GM21576 (cell line): Measurements from ENCODE around the gene LRRC43.
"Not testable (repeated sequence)": the region's sequence is repeated elsewhere in the genome, so short reads cannot be mapped to it uniquely, and the experiment has no call there.

ENCODE experiments used
- ATAC-seq: cut with Tn5 transposase; IDR thresholded peaks from one replicate; pipeline ENCODE4 v1.9.1; 2021; ENCODE audit warnings: mild to moderate bottlenecking, moderate library complexity; ENCODE audit not compliant: unreplicated experiment

The LRRC43 gene

DNA sequence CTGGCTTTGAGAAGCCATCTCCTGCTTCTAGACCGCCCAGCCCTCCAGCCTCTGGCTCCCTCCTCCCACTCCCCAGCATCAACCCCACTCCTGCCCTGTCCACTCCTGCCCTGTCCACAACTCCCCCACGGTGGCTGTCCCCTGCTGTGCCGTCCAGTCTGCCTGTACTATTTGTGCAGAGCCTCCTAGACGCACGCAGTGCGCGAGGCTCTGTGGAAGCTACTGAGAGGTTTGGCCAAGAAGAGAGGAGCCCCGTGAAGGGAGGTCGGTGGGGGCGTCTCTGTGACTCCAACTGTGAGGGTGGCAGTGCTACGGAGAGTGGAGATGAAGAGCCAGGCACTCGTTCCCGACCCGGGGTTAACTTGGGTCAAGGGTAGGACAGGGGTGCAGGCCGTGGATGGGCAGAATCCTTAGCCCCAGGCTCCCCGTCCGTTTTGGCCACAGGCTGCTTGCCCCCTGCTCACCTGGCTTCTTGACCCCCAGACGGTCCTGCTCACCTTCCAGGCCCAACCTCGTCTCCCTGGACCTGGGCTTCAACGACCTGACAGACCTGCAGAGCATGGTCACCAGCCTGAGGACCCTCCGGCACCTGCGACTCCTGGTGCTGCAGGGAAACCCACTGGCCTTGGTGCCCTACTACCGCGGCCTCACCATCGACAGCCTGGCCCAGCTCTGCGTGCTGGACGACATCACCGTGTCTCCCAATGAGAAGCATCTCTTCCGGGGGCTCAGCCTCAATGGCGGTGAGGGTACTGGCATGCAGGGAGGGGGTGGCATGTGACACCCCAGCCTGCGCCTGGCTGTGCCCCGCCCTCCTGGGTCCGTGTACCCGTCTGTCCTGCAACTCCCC is 6.9 kb downstream of the LRRC43 start:
- ATAC-seq = no peak

DNA sequence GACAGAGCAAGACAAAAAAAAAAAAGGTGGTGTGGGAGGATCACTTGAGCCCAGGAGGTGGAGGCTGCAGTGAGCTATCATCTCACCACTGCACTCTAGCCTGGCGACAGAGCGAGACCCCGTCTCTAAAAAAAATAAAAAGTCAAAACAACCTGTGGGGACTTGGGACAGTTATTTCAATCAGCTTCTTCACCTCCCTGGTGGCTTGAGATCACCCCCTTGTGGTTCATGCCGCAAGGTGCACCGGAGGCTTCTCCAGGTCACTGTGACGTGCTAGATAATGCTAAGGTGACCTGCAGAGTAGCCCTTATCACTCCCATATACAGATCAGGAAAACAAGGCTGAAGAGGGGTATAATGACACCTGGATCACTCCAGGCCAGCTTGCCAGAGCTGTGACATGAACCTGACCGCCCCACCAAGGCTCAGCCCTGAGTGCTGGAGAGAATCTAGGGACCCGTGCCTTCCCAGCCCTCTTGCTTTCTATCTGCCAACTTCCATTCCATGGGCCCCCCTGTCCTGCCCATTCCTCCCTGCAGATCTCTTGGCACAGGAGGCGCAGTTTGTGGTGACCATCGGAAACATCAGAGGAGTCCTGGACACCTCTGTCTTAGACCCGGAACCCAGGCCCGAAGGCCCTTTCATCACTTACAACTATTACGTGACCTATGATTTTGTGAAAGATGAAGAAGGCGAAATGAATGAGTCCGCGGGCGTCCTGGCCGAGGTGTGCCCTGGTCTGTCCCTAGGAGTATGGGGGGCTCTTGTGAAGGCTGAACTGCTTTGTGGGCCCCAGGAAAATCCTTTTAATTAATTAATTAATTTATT is 8.1 kb downstream of the LRRC43 start:
- no peak for ATAC-seq

DNA sequence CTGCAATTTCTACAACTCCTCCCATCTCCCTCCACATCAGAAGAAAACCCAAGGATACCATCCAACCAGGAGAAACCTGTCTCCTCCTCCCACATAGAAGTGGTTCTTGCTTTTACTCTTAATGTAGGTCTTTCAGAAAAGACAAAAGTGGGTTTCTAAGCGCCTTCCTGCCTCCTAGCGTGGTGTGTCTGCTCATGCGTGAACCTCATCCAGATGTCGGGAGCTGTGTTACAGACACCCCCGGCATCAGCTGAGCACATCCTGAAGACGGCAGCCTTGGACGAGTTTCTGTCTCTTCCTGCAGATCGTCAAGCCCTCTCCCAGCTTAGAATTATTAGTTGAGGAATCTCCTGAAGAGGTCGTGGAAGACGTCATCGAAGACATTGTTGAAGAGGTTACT is 9.5 kb downstream of the LRRC43 start:
- ATAC-seq = no peak

DNA sequence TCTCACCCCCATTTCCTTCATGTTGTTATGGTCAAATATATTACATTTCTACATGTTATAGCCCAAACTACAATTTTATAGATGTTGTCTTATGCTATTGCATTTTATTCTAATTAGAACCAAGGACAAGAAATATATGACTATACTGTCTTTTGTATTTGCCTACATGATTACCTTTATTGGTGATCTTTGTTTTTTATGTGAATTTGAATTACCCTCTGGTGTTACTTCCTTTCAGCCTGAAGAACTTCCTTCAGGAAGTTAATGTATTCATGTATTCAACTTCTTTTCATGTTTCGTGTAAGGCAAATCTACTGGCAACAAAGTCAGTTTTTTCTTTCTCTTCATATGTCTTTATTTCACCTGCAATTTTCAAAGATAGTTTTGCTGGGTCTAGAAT is 11.9 kb downstream of the LRRC43 start:
- ATAC-seq = no peak

DNA sequence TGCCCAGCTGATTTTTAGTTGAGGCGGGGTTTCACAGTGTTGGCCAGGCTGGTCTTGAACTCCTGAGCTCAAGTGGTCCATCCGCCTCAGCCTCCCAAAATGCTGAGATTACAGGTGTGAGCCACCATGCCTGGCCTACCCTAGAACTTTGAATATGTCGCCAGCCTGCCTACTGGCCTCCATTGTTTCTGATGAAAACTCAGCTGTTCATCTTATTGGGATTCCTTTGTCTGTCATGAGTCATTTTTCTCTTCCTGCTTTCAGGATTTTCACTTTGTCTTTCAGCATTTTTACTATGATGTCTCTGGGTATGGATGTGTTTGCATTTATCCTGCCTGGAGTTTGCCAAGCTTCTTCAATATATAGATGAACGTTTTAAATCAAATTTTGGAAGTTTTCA is 12.5 kb downstream of the LRRC43 start:
- ATAC-seq = no peak

DNA sequence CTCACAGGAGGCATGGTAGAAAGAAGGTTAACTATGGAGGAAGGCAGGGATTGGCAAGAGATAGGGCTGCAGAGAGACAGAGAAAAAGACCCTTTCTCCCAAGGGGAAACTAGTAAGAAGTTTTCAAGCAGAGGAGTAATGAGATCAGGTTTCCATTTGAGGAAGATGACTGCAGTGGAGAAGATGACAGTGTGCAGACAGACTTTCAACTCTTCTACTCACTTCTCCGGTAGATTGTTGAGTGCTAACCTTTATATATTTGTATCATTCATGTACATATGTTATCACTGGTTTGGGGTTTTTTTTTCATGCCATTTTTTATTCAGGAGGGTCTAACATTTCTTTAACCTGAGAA is 14.7 kb downstream of the LRRC43 start:
- ATAC-seq = no peak

DNA sequence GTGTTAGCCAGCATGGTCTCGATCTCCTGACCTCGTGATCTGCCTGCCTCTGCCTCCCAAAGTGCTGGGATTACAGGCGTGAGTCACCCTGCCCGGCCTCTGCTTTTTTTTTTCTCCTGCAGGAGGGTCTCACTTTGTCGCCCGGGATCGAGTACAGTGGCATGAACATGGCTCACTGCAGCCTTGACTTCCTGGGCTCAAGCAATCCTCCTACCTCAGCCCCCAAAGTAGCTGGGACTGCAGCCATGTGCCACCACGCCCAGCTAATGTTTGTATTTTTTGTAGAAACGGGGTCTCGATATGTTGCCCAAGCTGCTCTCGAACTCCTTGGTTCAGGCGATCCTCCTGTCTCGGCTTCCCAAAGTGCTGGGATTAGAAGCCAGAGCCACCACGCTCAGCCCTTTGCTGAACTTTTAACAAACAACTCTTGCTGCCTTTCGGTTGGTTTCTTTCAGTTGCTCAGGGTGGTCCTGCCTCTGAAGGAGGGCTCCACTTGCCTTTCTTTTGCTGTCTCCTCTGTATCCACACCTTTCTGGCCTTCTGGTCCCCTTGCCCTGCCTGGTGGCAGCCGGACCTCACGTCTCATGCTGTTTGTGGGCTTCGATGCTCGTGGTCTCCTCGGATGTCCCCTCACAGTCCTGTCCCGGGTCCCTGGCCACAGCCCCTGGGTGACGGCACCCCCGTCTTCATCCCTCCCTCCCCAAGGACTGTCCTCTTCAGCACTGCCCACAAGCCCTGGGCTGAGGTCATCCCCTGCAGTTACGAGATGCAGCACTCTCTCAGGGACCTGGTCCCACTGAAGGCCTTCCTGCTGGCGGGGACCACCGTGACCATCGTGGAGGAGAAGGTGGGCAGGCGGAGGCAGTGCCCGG is 16.8 kb downstream of the LRRC43 start:
- ATAC-seq = no peak

DNA sequence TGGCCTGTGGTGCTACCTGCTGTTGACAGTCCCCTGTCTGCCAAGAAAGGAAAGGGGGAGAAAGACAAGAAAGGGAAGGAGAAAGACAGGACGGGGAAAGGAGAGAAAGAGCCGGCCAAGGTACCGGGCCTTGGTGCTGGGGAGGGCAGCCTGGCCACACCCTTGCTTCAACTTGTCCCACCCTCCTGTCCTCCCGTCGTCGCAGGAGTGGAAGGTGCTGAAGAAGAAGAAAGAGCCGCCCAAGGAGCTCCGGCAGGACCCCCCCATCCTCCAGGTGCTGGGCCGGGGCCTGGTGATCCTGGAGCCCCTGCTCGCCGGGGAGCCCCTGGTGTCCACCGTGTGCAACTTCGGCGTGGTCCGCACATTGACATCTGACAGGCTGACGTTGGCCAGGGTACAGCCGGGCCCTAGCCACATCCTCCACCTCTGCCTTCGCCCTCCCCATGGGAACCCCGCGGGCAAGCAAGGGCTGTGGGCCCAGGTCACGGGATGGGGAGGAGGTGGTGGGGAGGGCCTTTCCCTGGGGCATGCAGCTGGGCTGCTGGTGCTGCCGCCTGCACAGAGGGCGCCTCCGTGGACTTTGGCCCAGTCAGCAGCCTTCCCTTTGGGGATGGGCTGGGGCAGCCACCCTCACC is 17.7 kb downstream of the LRRC43 start:
- no peak for ATAC-seq

DNA sequence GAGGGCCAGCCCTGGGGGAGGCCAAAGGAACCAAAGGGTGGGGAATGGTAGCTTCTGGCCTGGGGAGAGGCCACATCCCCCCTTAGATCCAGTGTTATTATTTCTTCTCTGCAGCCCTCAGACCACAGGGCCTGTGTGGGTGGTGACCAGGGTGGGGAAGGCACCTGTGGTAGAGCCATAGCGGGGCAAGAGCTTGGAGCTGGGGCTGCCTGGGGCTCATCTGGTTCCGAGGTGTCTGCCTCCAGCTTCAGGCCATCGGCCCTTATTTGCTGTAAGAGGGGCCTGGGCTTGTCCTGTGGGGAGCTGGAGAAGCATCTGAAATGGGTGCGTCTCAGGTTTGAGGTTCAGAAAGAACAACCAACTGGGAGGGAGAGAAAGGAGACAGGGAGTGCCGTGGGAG is 18.5 kb downstream of the LRRC43 start:
- ATAC-seq = no peak

DNA sequence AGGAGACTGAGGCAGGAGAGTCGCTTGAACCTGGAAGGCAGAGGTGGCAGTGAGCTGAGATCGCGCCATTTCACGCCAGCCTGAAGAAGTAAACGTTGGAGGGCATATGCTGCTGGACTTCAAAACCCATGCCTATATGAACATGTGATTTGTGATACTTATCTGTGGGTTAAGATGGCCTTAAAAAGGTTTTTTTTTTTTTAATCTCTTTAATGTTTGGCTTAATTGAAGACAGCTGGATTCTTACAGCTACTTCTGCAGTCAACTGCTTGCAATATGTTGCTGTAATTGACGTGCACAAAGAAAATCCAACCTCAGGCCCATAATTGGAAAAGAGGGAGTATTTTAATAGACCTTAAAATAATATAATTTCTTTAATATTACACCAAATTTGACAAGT is 19.1 kb downstream of the LRRC43 start:
- no peak for ATAC-seq

DNA sequence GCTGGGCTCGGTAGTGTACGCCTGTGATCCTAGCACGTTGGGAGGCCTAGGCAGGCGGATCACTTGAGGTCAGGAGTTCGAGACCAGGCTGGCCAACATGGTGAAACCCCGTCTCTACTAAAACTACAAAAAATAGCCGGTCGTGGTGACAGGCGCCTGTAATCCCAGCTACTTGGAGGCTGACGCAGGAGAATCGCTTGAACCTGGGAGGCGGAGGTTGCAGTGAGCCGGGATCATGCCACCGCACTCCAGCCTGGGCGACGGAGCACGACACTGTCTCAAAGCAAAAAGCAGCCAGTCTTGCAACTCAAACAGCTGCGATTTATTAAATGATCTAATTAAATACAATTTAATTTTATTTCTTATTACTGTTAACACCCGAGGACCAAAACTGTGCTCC is 19.9 kb downstream of the LRRC43 start:
- not testable (repeated sequence) for ATAC-seq

DNA sequence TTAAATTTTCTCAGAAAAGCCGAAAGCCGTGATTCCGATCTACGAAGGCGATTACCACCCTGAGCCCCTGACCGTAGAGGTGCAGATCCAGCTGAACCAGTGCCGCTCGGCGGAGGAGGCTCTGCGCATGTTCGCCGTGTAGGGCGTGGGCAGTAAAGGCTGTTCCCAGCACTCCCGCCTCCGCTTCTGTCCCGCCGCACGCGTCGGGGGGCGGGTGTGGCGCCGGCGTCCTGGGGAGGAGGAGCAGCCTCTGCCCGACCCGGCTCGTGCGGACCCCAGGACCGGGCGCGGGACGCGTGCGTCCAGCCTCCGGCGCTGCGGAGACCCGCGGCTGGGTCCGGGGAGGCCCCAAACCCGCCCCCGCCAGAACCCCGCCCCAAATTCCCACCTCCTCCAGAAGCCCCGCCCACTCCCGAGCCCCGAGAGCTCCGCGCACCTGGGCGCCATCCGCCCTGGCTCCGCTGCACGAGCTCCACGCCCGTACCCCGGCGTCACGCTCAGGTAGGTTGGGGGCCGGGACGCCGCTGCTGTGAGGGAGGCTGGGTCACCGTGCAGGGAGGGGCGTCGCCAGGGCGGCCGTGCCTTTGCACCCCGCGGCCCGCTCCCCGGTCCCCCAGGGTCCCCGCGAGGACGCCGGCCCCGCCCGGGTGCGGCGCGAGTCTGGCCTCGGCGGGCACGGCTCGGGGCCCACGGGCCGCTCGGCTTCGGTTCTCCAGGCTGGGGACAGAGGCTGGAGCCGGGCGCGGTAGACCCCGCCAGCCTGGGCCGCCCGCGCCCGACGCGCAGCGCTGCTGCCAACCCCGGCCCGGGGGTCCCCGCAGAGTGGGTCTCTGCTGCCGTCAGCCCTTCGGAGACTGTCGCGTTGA is 20.6 kb downstream of the LRRC43 start, which contains the start of gene B3GNT4:
Gene B3GNT4, plus strand, starts transcription at position 409 of the 866 bp plus-strand sequence. CDS start 910 bp downstream, outside the sequence.
- no peak for ATAC-seq

DNA sequence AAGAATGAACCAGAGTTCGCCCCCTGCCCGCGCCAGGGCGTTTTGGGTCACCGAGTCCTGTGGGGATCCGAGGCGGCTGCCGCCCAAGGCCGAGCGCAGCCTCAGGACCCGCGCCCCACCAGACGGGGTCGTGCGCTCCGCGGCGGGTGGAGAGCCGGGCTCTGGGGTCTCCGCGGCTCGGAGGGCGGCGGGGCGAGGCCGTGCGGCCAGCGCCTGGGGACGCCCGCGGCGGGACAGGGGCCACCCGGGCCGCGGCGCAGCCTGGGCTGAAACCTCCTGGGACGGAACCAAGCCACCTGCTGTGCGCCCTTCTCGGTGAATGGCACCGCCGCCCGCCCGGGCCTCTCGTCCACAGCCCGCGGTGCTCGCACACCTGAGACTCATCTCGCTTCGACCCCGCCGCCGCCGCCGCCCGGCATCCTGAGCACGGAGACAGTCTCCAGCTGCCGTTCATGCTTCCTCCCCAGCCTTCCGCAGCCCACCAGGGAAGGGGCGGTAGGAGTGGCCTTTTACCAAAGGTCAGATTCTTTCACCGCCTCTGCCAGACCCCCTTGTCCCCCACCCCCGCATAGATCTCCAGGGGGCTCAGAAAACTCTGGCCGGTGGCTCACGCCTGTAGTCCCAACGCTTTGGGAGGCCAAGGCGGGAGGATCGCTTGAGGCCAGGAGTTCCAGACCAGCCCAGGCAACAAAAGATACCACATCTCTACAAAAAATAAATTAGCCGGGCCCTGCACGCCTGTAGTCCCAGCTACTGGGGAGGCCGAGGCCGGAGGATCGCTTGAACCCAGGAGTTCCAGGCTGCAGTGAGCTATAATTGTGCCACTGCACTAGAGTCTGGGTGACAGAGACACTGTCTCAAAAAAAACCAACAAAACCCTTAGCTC is 21.5 kb downstream of the LRRC43 start:
- ATAC-seq = no peak

DNA sequence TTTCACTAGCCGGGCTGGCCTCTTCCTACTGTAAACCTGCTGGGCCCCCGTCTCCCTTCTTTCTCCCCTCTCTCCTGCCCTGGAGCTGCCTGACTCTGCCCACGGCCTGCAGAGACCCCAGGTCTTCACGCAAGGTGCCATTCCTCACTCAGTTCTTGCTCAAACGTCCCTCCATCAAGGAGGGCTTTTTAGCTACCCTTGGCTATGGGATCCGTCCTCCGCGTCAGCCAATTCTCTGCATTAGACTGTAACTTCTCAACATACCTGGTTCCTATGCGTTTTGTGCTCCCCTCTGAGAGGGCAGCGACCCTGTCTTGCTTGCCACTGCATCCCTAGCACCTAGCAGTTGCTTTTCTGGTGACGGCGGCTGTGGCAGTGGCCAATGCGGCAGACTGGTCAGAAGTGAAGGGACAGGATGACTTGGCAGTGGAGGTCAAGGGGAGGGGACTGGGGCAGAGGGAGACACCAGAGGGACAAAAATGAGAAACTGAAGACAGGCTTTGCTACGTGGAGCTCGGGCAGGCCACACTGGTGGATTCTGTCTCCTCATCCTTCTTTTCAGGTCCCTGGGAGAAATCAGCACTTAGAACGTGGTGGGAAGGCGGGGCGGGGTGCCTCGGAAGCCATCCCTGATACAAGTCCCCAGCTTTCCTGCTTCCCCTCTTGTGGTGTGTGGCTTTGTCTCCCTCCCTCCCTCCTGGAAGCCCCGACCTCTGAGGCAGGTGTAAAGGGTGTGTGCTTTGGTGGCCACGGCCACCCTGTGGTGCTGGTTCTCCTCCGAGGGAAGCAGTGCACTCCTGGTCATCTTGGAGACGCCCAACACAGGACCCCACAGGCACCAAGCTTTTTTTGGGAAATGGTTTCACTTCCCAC is 22.4 kb downstream of the LRRC43 start:
- ATAC-seq = no peak

DNA sequence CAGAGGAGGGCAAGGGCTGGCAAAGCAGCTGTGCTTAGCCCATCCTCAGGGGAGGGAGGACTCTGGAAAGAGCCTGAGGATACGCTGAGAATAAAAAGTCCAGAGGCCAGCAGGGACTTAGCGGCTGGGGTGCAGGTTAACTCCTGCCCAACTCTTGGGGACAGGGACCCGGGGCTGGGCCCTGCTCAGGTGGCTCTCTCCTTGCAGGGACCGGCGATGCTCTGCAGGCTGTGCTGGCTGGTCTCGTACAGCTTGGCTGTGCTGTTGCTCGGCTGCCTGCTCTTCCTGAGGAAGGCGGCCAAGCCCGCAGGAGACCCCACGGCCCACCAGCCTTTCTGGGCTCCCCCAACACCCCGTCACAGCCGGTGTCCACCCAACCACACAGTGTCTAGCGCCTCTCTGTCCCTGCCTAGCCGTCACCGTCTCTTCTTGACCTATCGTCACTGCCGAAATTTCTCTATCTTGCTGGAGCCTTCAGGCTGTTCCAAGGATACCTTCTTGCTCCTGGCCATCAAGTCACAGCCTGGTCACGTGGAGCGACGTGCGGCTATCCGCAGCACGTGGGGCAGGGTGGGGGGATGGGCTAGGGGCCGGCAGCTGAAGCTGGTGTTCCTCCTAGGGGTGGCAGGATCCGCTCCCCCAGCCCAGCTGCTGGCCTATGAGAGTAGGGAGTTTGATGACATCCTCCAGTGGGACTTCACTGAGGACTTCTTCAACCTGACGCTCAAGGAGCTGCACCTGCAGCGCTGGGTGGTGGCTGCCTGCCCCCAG is 23.4 kb downstream of the LRRC43 start:
- no peak for ATAC-seq

DNA sequence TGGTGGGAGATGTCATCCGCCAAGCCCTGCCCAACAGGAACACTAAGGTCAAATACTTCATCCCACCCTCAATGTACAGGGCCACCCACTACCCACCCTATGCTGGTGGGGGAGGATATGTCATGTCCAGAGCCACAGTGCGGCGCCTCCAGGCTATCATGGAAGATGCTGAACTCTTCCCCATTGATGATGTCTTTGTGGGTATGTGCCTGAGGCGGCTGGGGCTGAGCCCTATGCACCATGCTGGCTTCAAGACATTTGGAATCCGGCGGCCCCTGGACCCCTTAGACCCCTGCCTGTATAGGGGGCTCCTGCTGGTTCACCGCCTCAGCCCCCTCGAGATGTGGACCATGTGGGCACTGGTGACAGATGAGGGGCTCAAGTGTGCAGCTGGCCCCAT is 24.1 kb downstream of the LRRC43 start:
- no peak for ATAC-seq

DNA sequence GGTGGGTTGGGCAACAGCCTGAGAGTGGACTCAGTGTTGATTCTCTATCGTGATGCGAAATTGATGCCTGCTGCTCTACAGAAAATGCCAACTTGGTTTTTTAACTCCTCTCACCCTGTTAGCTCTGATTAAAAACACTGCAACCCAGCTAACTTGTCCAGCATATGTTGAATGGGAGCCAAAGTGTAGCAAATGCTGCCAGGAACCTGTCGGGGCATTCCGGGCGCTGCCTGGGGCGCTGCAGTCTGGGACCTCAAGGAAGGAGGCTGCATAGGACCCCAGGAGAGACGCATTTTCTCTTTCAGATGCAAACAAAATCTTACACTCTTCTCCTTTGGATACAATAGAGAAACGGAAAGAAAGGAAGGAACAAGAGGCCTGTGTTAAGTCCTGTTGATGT is 24.5 kb downstream of the LRRC43 start:
- ATAC-seq = no peak
